Activated naive CD8-positive, alpha-beta T cell treated with anti-CD3 and anti-CD28 coated beads for 36 hours (primary cell): ENCODE data around the gene MYBPC3. TPM values are rescaled to one million over a fixed set of nuclear protein-coding genes. Genes with fewer than 3 reads are reported as not detected.
"Not testable (repeated sequence)": the region's sequence is repeated elsewhere in the genome, so short reads cannot be mapped to it uniquely, and the experiment has no call there.

Experiments used
- DNase-seq: peaks from one replicate; pipeline ENCODE4 v3.0.0; 2021
- H3K27ac Mint-ChIP-seq: one replicate; pipeline ENCODE4 v1.8.0; 2022; ENCODE audit warnings: mild to moderate bottlenecking, moderate library complexity, mixed read lengths
- H3K27me3 Mint-ChIP-seq: one replicate; pipeline ENCODE4 v1.8.0; 2022; ENCODE audit warnings: mild to moderate bottlenecking, mixed read lengths
- H3K36me3 Mint-ChIP-seq: one replicate; pipeline ENCODE4 v1.8.0; 2021; ENCODE audit warnings: mild to moderate bottlenecking, mixed read lengths
- H3K4me1 Mint-ChIP-seq: one replicate; pipeline ENCODE4 v1.8.0; 2021; ENCODE audit warnings: mixed read lengths
- H3K4me3 Mint-ChIP-seq: one replicate; pipeline ENCODE4 v1.8.0; 2022; ENCODE audit warnings: mild to moderate bottlenecking, moderate library complexity, mixed read lengths
- H3K9me3 Mint-ChIP-seq: one replicate; pipeline ENCODE4 v1.8.0; 2022; ENCODE audit warnings: mixed read lengths
- total RNA-seq, 2 experiments: library from RNA; stranded (reverse); gene quantifications; one replicate each; pipeline ENCODE4 v1.2.3, GENCODE V29; 2021

The MYBPC3 gene
- total RNA-seq, 2 experiments from 2014 or later = not detected

DNA sequence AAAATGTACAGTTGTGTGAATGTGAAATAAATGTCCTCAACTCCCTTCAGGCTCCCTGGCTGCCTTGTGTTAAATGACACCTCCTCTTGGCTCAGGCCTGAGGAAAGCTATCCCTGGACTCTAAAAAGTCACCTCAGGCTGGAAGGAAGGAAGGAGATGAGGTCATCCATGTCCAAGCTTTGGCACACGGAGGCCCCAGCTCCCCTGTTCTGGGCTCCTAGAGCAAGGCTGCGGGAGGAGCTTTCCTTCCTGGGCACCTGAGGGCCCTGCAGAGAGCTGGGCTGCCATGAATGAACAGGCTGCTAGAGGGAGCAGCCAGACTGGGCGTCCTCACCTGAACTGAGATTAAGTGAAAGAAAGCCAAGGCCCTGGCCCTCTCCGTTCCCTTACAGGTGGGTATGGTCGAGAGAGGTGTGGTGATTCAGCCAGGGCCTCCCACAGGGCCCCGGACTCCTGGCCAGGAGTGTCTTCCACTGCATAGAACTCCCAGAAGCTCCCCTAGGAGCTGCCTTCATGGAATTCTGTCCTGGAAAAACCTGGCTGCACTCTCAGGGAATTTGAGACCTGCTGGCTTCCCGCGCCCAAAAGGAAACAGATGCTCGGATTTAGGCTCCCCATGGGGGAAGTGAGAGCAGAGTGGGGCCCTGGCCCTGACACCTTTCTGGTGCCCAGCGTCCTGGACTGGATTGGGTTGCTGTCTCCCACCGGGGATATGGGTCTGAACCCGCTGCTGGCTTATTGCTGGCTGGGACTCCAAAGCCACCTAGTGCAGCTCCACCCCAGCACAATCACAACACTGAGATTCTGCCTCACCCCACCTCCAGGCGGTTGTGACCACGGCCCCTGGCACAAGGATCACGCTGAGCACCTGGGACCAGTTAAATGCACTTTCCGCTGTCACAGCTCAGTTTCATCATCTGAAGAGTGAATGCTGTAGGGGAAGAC is 22.2 kb downstream of the MYBPC3 start:
- DNase-seq = no peak
- Mint-ChIP-seq H3K27me3 (no peaks in the 10 kb centered on the region), H3K4me3 (no peak overlapping the region), H3K9me3 (no peaks in the 10 kb centered on the region), H3K36me3 (peaks cover 4% of the 10 kb centered on the region), H3K27ac (no peak overlapping the region), H3K4me1 (no peaks in the 10 kb centered on the region)

DNA sequence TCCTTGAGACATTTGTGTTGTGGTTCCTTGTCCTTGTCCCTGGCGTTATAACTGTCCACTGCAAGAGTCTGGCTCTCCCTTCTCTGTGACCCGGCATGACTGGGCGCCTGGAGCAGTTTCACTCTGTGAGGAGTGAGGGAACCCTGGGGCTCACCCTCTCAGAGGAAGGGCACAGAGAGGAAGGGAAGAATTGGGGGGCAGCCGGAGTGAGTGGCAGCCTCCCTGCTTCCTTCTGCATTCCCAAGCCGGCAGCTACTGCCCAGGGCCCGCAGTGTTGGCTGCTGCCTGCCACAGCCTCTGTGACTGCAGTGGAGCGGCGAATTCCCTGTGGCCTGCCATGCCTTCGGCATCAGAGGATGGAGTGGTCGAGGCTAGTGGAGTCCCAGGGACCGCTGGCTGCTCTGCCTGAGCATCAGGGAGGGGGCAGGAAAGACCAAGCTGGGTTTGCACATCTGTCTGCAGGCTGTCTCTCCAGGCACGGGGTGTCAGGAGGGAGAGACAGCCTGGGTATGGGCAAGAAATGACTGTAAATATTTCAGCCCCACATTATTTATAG is 23.0 kb downstream of the MYBPC3 start:
- peaks cover 4% of the 10 kb centered on the region for H3K36me3 Mint-ChIP-seq
- no peaks in the 10 kb centered on the region for H3K9me3 Mint-ChIP-seq
- no peaks in the 10 kb centered on the region for H3K27me3 Mint-ChIP-seq
- H3K27ac Mint-ChIP-seq = no peak overlapping the region
- H3K4me1 Mint-ChIP-seq = no peaks in the 10 kb centered on the region
- H3K4me3 Mint-ChIP-seq = no peak overlapping the region
- no peak for DNase-seq

DNA sequence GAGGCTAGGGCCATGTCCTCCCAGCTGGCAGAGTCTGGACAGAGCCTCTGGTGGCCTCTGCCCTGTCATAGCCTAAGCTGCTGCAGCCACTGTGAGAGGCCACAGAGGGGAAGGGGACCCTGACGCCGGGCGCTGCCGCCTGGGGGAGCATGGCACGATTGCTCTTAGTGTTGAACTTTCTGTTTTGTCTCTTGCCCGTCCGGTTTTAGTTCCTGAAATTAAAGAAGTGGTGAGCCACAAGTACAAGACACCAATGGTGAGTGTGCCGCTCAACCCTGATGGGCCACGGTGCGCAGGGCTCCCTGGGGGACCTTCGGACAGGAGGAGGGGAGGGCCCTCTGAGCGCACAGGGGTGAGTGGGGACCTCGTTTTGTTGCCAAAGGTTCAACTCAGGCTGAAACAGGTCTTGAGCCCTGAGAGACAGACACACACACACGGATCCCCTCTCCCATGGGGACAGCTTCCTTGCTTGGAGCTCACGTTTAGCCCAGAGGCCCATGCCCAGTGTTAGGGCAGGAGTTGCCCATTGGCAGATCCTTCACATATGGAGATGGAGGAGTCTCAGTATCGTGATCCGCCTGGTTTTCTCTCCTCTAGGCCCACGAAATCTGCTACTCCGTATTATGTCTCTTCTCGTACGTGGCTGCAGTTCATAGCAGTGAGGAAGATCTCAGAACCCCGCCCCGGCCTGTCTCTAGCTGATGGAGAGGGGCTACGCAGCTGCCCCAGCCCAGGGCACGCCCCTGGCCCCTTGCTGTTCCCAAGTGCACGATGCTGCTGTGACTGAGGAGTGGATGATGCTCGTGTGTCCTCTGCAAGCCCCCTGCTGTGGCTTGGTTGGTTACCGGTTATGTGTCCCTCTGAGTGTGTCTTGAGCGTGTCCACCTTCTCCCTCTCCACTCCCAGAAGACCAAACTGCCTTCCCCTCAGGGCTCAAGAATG is 23.8 kb downstream of the MYBPC3 start:
- no peak for DNase-seq
- Mint-ChIP-seq H3K4me1 (no peaks in the 10 kb centered on the region), H3K4me3 (no peak overlapping the region), H3K27me3 (no peaks in the 10 kb centered on the region), H3K27ac (no peak overlapping the region), H3K9me3 (no peaks in the 10 kb centered on the region), H3K36me3 (peaks cover 4% of the 10 kb centered on the region)

DNA sequence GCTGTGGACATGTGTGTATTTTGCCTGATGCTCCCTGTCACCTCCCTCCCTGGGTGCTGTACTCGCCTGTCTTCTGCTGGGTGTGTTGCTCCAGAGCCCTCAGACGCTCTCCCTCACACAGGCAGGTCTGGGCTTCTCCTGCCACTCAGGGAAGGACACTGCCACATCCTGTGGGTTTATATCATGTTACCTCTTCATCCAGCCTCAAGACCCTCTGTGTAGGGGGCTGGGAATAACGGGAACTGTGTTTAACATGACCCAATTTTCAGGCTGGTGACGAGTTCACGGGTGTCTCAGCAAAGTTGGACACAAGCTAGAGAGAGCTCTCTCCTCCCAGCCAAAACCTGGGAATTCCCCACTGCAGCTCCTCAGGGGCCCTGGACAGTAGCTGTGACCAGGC is 24.6 kb downstream of the MYBPC3 start:
- Mint-ChIP-seq H3K9me3 (no peaks in the 10 kb centered on the region), H3K27me3 (no peaks in the 10 kb centered on the region), H3K36me3 (peaks cover 4% of the 10 kb centered on the region), H3K27ac (no peak overlapping the region), H3K4me3 (no peak overlapping the region), H3K4me1 (no peaks in the 10 kb centered on the region)
- no peak for DNase-seq

DNA sequence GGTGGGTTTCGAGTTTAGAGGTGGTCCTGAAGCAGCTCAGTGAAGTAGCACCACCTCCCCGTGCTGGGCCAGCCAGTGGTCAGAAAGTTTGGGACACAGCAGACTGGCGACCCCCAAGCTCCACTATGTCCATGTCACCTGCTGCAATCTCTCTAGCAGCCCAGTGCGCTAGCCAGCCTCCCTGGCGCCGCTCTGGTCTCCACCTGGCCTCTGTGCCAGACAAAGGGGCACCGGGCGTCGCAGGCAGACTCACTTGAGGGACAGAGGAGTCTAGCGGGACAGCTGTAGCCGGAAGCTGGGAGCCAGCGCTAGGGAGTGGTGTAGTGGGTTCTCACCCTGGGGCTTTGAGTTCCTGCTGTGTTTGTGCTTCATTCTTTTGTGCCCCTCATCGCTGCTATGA is 25.5 kb downstream of the MYBPC3 start:
- no peaks in the 10 kb centered on the region for H3K27me3 Mint-ChIP-seq
- no peaks in the 10 kb centered on the region for H3K9me3 Mint-ChIP-seq
- peaks cover 4% of the 10 kb centered on the region for H3K36me3 Mint-ChIP-seq
- H3K4me3 Mint-ChIP-seq = no peak overlapping the region
- no peak for DNase-seq
- no peak overlapping the region for H3K27ac Mint-ChIP-seq
- H3K4me1 Mint-ChIP-seq = no peaks in the 10 kb centered on the region

DNA sequence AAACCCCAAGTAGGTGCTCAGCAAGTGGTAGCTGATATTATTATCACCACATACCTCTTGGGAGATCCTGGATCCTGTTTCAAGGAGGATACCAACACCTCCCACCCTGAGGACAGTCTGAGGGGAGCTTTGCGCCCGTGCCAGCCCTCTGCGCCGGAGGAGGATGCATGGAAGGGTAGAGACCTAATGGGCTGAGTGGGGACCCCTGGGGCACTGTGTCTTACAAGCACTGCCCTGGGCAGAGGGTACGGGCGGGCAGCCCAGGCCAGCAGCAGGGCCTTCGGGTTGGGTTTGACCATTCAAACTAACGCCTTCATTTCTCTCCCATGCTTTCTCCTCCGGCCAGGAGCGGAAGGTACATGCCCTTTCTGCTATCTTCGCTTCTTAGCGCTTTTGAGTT is 26.3 kb downstream of the MYBPC3 start:
- Mint-ChIP-seq H3K4me1 (no peaks in the 10 kb centered on the region), H3K36me3 (peaks cover 4% of the 10 kb centered on the region), H3K27me3 (no peaks in the 10 kb centered on the region), H3K27ac (no peak overlapping the region), H3K9me3 (no peaks in the 10 kb centered on the region), H3K4me3 (no peak overlapping the region)
- DNase-seq = no peak

DNA sequence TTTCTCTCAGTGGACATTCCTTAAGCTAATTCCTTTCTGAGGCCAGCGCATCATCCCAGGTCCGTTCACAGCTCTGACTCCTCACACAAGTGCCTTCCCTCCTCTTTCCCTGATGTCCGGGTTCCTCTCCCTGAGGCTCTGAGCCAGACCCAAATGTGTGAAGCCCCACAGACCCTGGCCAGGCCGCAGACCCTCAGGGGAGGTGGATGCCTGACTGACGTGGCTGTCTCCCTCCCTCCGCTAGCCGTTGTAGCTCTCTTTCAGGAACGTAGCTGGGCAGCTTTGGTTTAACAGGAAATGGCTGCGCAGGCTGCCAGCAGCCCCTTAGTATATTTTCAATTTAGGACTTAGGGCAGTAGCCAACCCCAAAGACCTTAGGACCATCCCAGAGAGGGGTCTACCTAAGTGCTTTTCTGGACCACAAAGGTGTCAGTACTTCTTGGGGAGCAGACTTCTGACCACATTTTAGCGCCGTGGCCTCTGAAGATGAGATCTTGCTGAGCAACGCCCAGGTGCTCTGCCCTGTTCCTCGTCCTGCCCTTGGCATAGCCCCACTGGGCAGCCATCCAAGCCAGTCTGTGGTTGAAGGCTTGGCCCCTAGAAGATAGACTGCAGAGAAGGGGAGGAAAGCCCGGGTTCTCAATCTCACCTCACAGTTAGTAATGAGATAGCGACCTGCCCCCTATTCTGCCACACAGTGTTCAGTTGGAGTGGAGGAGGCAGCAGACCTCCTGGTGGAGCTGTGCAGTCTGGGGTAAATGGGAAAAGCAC is 27.0 kb downstream of the MYBPC3 start:
- H3K4me1 Mint-ChIP-seq = no peaks in the 10 kb centered on the region
- H3K4me3 Mint-ChIP-seq = no peak overlapping the region
- no peak overlapping the region for H3K27ac Mint-ChIP-seq
- H3K36me3 Mint-ChIP-seq = peaks cover 4% of the 10 kb centered on the region
- H3K27me3 Mint-ChIP-seq = no peaks in the 10 kb centered on the region
- H3K9me3 Mint-ChIP-seq = no peaks in the 10 kb centered on the region
- DNase-seq = no peak

DNA sequence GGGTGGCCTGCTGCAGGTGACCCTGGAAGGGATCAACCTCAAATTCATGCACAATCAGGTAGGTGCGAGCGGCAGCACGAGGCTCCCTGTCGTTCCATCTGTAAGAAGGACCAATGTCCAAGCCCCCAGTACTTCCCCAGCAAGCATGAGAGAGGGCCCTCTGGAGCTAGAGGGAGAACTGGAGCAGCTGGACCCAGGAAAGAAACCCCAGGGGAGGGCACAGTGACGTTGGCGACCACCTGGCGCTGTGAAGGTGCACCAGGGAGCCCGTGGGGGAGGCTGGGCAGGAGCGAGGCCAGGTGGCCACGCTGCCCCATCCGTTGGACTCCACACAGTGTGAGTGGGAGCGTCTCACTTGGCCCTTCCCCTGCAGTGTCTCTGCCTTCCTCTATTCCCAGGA is 28.0 kb downstream of the MYBPC3 start:
- no peak overlapping the region for H3K27ac Mint-ChIP-seq
- no peaks in the 10 kb centered on the region for H3K27me3 Mint-ChIP-seq
- no peaks in the 10 kb centered on the region for H3K4me1 Mint-ChIP-seq
- H3K4me3 Mint-ChIP-seq = no peak overlapping the region
- no peaks in the 10 kb centered on the region for H3K9me3 Mint-ChIP-seq
- H3K36me3 Mint-ChIP-seq = peaks cover 4% of the 10 kb centered on the region
- no peak for DNase-seq

DNA sequence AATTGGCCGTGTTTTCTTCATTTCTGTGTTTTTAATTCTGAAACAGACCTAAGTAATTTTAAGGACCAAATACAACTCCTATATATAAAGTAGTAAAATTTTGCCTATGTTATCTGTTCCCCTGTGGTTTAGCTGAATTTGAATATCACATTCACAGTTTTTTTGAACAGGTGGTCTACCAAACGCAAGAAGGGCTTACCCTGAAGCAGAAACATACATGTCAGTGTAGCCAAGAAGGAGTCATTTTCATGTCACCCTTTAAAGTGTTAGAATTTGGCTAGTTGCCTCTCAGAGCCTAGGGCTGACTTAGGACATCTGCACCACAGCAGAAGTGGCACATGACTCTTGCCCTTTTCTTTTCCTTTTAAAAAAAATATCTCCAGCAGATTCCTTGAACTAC is 34.3 kb downstream of the MYBPC3 start:
- Mint-ChIP-seq H3K4me3 (no peak overlapping the region), H3K36me3 (peaks cover 8% of the 10 kb centered on the region), H3K4me1 (peaks cover 6% of the 10 kb centered on the region), H3K9me3 (no peaks in the 10 kb centered on the region), H3K27me3 (no peaks in the 10 kb centered on the region), H3K27ac (no peak overlapping the region)
- DNase-seq = no peak

DNA sequence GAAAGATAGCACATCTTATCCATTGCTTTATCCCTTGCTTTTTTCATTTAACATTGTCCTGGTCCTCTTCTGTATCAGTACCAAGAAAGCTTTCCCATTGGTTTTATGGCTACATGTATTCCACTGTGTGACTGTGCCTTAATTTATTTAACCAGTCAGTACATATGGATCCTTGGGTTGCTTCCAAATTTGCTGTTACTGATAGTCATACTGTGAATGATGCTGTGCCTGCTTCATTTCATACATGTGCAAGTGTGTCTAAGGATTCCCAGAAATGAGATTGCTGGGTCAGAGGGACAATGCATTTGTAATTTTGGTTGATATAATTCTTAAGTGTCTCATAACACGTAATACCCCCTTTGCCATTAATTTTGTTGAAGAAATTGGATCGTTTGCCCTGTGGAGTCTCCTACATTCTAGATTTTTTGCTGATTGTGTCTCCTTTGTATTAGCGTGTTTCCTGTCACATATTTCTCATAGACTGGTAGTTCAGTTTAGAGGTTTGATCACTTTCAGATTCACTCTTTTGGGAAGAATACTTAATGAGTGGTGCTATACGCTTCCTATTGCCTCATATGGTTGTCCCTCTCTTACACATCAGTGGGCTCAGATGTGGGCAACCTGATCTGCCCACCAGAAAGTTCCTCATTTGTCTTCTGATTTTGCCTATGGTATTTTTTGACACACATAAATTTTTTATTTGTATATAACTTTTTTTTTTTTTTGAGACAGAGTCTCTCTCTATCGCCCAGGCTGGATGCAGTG is 35.3 kb downstream of the MYBPC3 start:
- H3K27ac Mint-ChIP-seq = no peak overlapping the region
- H3K27me3 Mint-ChIP-seq = no peaks in the 10 kb centered on the region
- H3K4me3 Mint-ChIP-seq = no peak overlapping the region
- peaks cover 6% of the 10 kb centered on the region for H3K4me1 Mint-ChIP-seq
- peaks cover 8% of the 10 kb centered on the region for H3K36me3 Mint-ChIP-seq
- no peaks in the 10 kb centered on the region for H3K9me3 Mint-ChIP-seq
- no peak for DNase-seq

DNA sequence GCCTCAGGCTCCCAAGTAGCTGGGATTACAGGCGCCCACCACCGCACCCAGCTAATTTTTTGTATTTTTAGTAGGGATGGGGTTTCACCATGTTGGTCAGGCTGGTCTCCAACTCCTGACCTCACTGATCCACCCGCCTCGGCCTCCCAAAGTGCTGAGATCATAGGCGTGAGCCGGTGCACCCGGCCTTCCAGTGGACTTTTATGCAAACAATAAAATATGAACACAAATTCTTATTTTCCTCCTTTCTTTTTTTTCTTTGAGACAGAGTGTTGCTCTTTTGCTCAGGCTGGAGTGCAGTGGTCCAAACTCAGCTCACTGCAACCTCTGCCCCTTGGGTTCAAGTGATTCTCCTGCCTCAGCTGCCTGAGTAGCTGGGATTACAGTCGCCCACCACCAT is 36.0 kb downstream of the MYBPC3 start:
- H3K4me3 Mint-ChIP-seq, H3K27ac Mint-ChIP-seq, H3K4me1 Mint-ChIP-seq, H3K9me3 Mint-ChIP-seq, DNase-seq, H3K36me3 Mint-ChIP-seq, H3K27me3 Mint-ChIP-seq: not testable (repeated sequence)

DNA sequence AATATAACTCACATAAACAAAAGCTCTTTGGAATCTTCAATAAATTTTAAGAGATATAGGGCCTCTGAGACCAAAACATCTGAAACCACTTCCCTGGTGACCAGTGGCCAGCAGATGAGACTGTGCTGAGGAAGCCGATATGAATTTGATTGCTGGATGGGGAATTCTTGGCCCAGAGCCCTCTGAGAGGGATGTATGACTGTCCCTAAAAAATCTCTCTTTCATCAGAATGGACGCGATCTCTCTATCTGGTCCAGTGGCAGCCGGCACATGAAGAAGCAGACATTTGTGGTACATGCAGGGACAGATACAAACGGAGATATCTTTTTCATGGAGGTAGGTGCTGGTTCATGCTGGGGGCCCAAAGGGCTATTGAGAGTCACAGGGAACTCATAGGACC is 37.5 kb downstream of the MYBPC3 start:
- Mint-ChIP-seq H3K27ac (no peak overlapping the region), H3K36me3 (peaks cover 10% of the 10 kb centered on the region), H3K4me3 (no peak overlapping the region), H3K9me3 (no peaks in the 10 kb centered on the region), H3K27me3 (no peaks in the 10 kb centered on the region), H3K4me1 (peaks cover 6% of the 10 kb centered on the region)
- no peak for DNase-seq

DNA sequence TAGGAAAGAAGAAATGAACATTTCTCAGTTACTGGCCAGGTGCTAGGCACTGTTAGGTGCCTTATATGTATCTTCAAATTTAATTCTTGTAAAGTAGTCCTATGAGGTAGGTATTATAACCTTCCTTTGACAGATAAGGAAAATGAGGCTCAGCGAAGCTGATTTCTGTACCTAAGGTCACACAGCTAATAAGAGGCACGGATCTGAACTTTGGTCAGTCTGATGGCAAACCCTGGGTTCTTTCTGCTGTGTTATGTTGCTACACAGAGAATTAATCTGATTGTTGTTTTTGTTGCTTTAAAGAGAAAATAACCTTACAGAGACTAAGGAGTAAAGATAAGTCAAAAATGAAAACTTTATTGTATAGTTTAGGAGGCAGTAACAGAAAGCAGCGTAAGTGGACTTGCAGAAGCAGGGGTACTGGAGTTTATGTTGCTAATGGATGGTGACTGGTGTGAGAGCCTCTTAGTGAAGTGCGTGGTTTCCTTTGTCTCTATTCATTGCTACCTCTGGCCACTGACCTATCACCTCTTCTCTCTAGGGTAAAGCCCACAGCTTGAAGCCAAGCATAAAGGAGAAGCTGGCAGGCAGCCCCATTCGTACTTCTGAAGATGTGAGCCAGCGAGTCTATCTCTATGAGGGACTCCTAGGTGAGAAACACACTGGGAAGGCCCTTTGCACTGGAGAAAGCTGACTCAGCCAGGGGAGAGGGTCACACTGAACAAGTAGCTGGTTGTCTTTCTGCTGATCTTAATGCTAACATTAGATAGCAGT is 44.3 kb downstream of the MYBPC3 start:
- no peaks in the 10 kb centered on the region for H3K4me1 Mint-ChIP-seq
- no peak for DNase-seq
- peaks cover 24% of the 10 kb centered on the region for H3K36me3 Mint-ChIP-seq
- H3K4me3 Mint-ChIP-seq = no peak overlapping the region
- peaks cover 4% of the 10 kb centered on the region for H3K9me3 Mint-ChIP-seq
- H3K27ac Mint-ChIP-seq = no peak overlapping the region
- H3K27me3 Mint-ChIP-seq = no peaks in the 10 kb centered on the region
